ENCODE data around the gene CPXM1. TPM values are rescaled to one million over a fixed set of nuclear protein-coding genes. Genes with fewer than 3 reads are reported as not detected.

The CPXM1 gene
- total and polyA plus RNA-seq, 4 donors = 0.08 to 5.5 (median 0.16) TPM

GRCh38 chr20:2825761-2826160 is 25.3 kb upstream of the CPXM1 start:
- Histone ChIP-seq H3K4me3 (ENCODE audit: low read depth in 1 of 3, low read length in 3 of 3) (no peak overlapping the region), H3K27me3 (ENCODE audit: control insufficient read depth in 4 of 4, insufficient read depth in 4 of 4, low read length in 3 of 4) (no peaks in the 10 kb centered on the region), H3K9me3 (ENCODE audit: control insufficient read depth in 4 of 4, low read length in 3 of 4) (no peaks in the 10 kb centered on the region), H3K27ac (ENCODE audit: low read depth in 1 of 2, low read length in 2 of 2) (no peak overlapping the region), H3K4me1 (ENCODE audit: control insufficient read depth in 4 of 4, insufficient read depth in 4 of 4, low read length in 3 of 4) (peaks cover 0 to 3% (median 0%) of the 10 kb centered on the region in 4 donors), H3K36me3 (ENCODE audit: control insufficient read depth in 4 of 4, insufficient read depth in 3 of 4, low read depth in 1 of 4, low read length in 3 of 4) (no peaks in the 10 kb centered on the region), H3K9ac (ENCODE audit: low read depth in 1 of 2, low read length in 2 of 2) (no peak overlapping the region)
- TF ChIP-seq ATF3 (IDR thresholded peaks at IDR 0.05) (no peak), SP1 (IDR thresholded peaks at IDR 0.05) (no peak), REST (IDR thresholded peaks at IDR 0.05) (no peak), HNF4A (conservative IDR thresholded peaks at IDR 0.05) (no peak), RXRA (IDR thresholded peaks at IDR 0.05) (no peak)
- TF ChIP-seq, protein P1, sequence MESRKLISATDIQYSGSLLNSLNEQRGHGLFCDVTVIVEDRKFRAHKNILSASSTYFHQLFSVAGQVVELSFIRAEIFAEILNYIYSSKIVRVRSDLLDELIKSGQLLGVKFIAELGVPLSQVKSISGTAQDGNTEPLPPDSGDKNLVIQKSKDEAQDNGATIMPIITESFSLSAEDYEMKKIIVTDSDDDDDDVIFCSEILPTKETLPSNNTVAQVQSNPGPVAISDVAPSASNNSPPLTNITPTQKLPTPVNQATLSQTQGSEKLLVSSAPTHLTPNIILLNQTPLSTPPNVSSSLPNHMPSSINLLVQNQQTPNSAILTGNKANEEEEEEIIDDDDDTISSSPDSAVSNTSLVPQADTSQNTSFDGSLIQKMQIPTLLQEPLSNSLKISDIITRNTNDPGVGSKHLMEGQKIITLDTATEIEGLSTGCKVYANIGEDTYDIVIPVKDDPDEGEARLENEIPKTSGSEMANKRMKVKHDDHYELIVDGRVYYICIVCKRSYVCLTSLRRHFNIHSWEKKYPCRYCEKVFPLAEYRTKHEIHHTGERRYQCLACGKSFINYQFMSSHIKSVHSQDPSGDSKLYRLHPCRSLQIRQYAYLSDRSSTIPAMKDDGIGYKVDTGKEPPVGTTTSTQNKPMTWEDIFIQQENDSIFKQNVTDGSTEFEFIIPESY (IDR thresholded peaks at IDR 0.05) = no peak
- 77% methylated on average over 2 of the region's 2 CpGs for WGBS
- DNase-seq (ENCODE audit: low spot score) = no peak

GRCh38 chr20:2822073-2822472 is 21.6 kb upstream of the CPXM1 start:
- no peak overlapping the region for H3K27ac ChIP-seq (ENCODE audit: low read depth in 1 of 2, low read length in 2 of 2)
- TF ChIP-seq FOXA1 (IDR thresholded peaks at IDR 0.05) (no peak), GABPA (IDR thresholded peaks at IDR 0.05 in 1 of 2, conservative IDR thresholded peaks at IDR 0.05 in 1 of 2) (no peak), YY1 (IDR thresholded peaks at IDR 0.05) (no peak), CTCF (IDR thresholded peaks at IDR 0.05; ENCODE audit: low read depth, low read length, missing input control) (no peak), FOXA2 (IDR thresholded peaks at IDR 0.05) (no peak), REST (IDR thresholded peaks at IDR 0.05) (no peak), TAF1 (conservative IDR thresholded peaks at IDR 0.05) (no peak)
- H3K4me3 ChIP-seq (ENCODE audit: low read depth in 1 of 3, low read length in 3 of 3) = no peak overlapping the region
- DNase-seq (ENCODE audit: low spot score) = no peak
- H3K27me3 ChIP-seq (ENCODE audit: control insufficient read depth in 4 of 4, insufficient read depth in 4 of 4, low read length in 3 of 4) = no peaks in the 10 kb centered on the region
- no peak overlapping the region for H3K9ac ChIP-seq (ENCODE audit: low read depth in 1 of 2, low read length in 2 of 2)
- 10% methylated on average over 5 of the region's 5 CpGs for WGBS
- peaks cover 0 to 3% (median 1%) of the 10 kb centered on the region in 4 donors for H3K4me1 ChIP-seq (ENCODE audit: control insufficient read depth in 4 of 4, insufficient read depth in 4 of 4, low read length in 3 of 4)
- no peaks in the 10 kb centered on the region for H3K36me3 ChIP-seq (ENCODE audit: control insufficient read depth in 4 of 4, insufficient read depth in 3 of 4, low read depth in 1 of 4, low read length in 3 of 4)
- no peaks in the 10 kb centered on the region for H3K9me3 ChIP-seq (ENCODE audit: control insufficient read depth in 4 of 4, low read length in 3 of 4)

Data from liver (tissue), 9 donors.